Thymus (tissue), 11 donors: ENCODE results near the gene TUSC2. TPM values are rescaled to one million over a fixed set of nuclear protein-coding genes. Genes with fewer than 3 reads are reported as not detected.

ENCODE experiments used
- DNase-seq, 9 donors: peaks; one replicate each; pipeline ENCODE4 v3.0.0-alpha.2; 2013; ENCODE audit warnings: low spot score in 9 of 9, low read depth in 6 of 9, missing footprints in 1 of 9
- H3K27ac ChIP-seq, 2 donors: one replicate each; pipeline ENCODE4 v1.5.1; 2013; ENCODE audit warnings: control low read depth in 1 of 2, low read depth in 1 of 2, low read length in 1 of 2, mild to moderate bottlenecking in 1 of 2, moderate library complexity in 1 of 2
- H3K27me3 ChIP-seq, 2 donors: one replicate each; pipeline ENCODE4 v1.5.1; 2013; ENCODE audit warnings: low read length in 1 of 2; ENCODE audit not compliant: control insufficient read depth in 2 of 2, insufficient read depth in 1 of 2
- H3K36me3 ChIP-seq, 2 donors: one replicate each; pipeline ENCODE4 v1.5.1; 2013; ENCODE audit warnings: low read length in 1 of 2, mild to moderate bottlenecking in 1 of 2, moderate library complexity in 1 of 2; ENCODE audit not compliant: control insufficient read depth in 2 of 2, insufficient read depth in 2 of 2
- H3K4me1 ChIP-seq, 2 donors: one replicate each; pipeline ENCODE4 v1.5.1; 2013; ENCODE audit warnings: low read length in 2 of 2; ENCODE audit not compliant: control insufficient read depth in 2 of 2, insufficient read depth in 2 of 2
- H3K4me3 ChIP-seq, 2 donors: one replicate each; pipeline ENCODE4 v1.5.1; 2013; ENCODE audit warnings: low read length in 2 of 2, control low read depth in 1 of 2, mild to moderate bottlenecking in 1 of 2
- H3K9me3 ChIP-seq, 2 donors: one replicate each; pipeline ENCODE4 v1.5.1; 2013; ENCODE audit warnings: low read length in 1 of 2, mild to moderate bottlenecking in 1 of 2; ENCODE audit not compliant: control insufficient read depth in 2 of 2, insufficient read depth in 1 of 2
- WGBS: extraction: QIAGEN DNeasy Blood & Tissue Kit; methylation state at CpG from one replicate; pipeline ENCODE4 v1.1.7; 2013; 5-methylcytosine and 5-hydroxymethylcytosine counted together
- polyA plus RNA-seq: library from polyadenylated mRNA; stranded (reverse); fragments of 200-250 nt; gene quantifications from one replicate; pipeline ENCODE4 v1.2.3, GENCODE V29; 2013
- total RNA-seq: library from RNA; stranded (reverse); fragments of 120-200 nt; gene quantifications from one replicate; pipeline ENCODE4 v1.2.4, GENCODE V29; 2013
- donor health status: healthy.

The TUSC2 gene
- total and polyA plus RNA-seq, 2 donors, result 23.6 to 27.5 TPM

GRCh38 chr3:50323614-50324199 lies 4.3 kb downstream of the TUSC2 start:
- Histone ChIP-seq H3K36me3 (peaks cover 18 to 20% of the 10 kb centered on the region in 2 donors), H3K27ac (peak overlapping the region in 1 of 2 donors; percentile 37), H3K9me3 (peaks cover 0 to 4% of the 10 kb centered on the region in 2 donors), H3K4me3 (no peak overlapping the region), H3K4me1 (peaks cover 14 to 46% of the 10 kb centered on the region in 2 donors), H3K27me3 (no peaks in the 10 kb centered on the region)
- no peak for DNase-seq
- WGBS, result 82% methylated on average over 5 of the region's 5 CpGs

- Histone ChIP-seq H3K36me3 (peaks cover 18 to 20% of the 10 kb centered on the region in 2 donors), H3K9me3 (peaks cover 0 to 2% of the 10 kb centered on the region in 2 donors), H3K27ac (peak overlapping the region in 1 of 2 donors; percentile 22), H3K4me3 (no peak overlapping the region), H3K4me1 (peaks cover 14 to 40% of the 10 kb centered on the region in 2 donors), H3K27me3 (no peaks in the 10 kb centered on the region)
- WGBS, result 82% methylated on average over 4 of the region's 4 CpGs
- no peak for DNase-seq
These were observed 4.9 kb downstream of the TUSC2 start for GRCh38 chr3:50323092-50323600.

GRCh38 chr3:50322386-50323091 lies 5.5 kb downstream of the TUSC2 start, which contains the start of gene HYAL2:
Gene HYAL2, minus strand, starts transcription at chr3:50322745. Its CDS starts 2,256 bp downstream, at chr3:50320489.
- DNase-seq, result no peak
- peak within 1 kb of the TSS in 1 of 2 donors; percentile 80 for H3K27ac ChIP-seq
- H3K27me3 ChIP-seq, result no peaks in the 10 kb centered on the region
- peaks cover 18 to 20% of the 10 kb centered on the region in 2 donors for H3K36me3 ChIP-seq
- peak within 1 kb of the TSS; percentile 71 to 75 for H3K4me3 ChIP-seq
- peaks cover 14 to 38% of the 10 kb centered on the region in 2 donors for H3K4me1 ChIP-seq
- WGBS, result 83% methylated on average over 31 of the region's 31 CpGs
- H3K9me3 ChIP-seq, result no peaks in the 10 kb centered on the region

GRCh38 chr3:50322115-50322385 lies 6.0 kb downstream of the TUSC2 start:
- no peak overlapping the region for H3K27ac ChIP-seq

GRCh38 chr3:50321336-50322114 lies 6.5 kb downstream of the TUSC2 start:
- Histone ChIP-seq H3K36me3 (peaks cover 18 to 20% of the 10 kb centered on the region in 2 donors), H3K9me3 (no peaks in the 10 kb centered on the region), H3K4me1 (peaks cover 8 to 30% of the 10 kb centered on the region in 2 donors), H3K27ac (peak overlapping the region; percentile 44 to 80), H3K4me3 (peak overlapping the region; percentile 71 to 75), H3K27me3 (no peaks in the 10 kb centered on the region)
- WGBS, result 2% methylated on average over 59 of the region's 59 CpGs
- peak in 7 of 9 donors; percentile 76 to 93 (median 81) for DNase-seq

More at GRCh38 chr3:50322115-50322385, 6.0 kb downstream of the TUSC2 start:
- no peaks in the 10 kb centered on the region for H3K9me3 ChIP-seq
- peaks cover 9 to 33% of the 10 kb centered on the region in 2 donors for H3K4me1 ChIP-seq
- peak overlapping the region; percentile 71 to 75 for H3K4me3 ChIP-seq
- WGBS, result 56% methylated on average over 14 of the region's 14 CpGs
- H3K36me3 ChIP-seq, result peaks cover 18 to 20% of the 10 kb centered on the region in 2 donors
- DNase-seq, result no peak
- H3K27me3 ChIP-seq, result no peaks in the 10 kb centered on the region

GRCh38 chr3:50320853-50321335 lies 7.1 kb downstream of the TUSC2 start:
- Histone ChIP-seq H3K4me1 (peaks cover 8 to 30% of the 10 kb centered on the region in 2 donors), H3K9me3 (no peaks in the 10 kb centered on the region), H3K27ac (peak overlapping the region in 1 of 2 donors; percentile 44), H3K4me3 (peak overlapping the region; percentile 71 to 75), H3K36me3 (peaks cover 13 to 14% of the 10 kb centered on the region in 2 donors), H3K27me3 (no peaks in the 10 kb centered on the region)
- WGBS, result under 1% methylated on average over 45 of the region's 45 CpGs
- DNase-seq, result peak in 6 of 9 donors; percentile 67 to 86 (median 78)

GRCh38 chr3:50319894-50320625 lies 8.0 kb downstream of the TUSC2 start:
- no peak for DNase-seq
- peak overlapping the region; percentile 71 to 75 for H3K4me3 ChIP-seq
- peaks cover 5 to 7% of the 10 kb centered on the region in 2 donors for H3K36me3 ChIP-seq
- H3K4me1 ChIP-seq, result peaks cover 8 to 30% of the 10 kb centered on the region in 2 donors
- 98% methylated on average over 29 of the region's 29 CpGs for WGBS
- H3K9me3 ChIP-seq, result no peaks in the 10 kb centered on the region
- H3K27me3 ChIP-seq, result no peaks in the 10 kb centered on the region
- H3K27ac ChIP-seq, result no peak overlapping the region

- no peak for DNase-seq
- H3K36me3 ChIP-seq, result peaks cover 4 to 6% of the 10 kb centered on the region in 2 donors
These were observed 8.7 kb downstream of the TUSC2 start for GRCh38 chr3:50319181-50319893.

More at GRCh38 chr3:50319181-50319893, 8.7 kb downstream of the TUSC2 start:
- WGBS, result 97% methylated on average over 16 of the region's 16 CpGs
- Histone ChIP-seq H3K4me1 (peaks cover 8 to 29% of the 10 kb centered on the region in 2 donors), H3K4me3 (no peak overlapping the region), H3K27ac (no peak overlapping the region), H3K27me3 (no peaks in the 10 kb centered on the region), H3K9me3 (no peaks in the 10 kb centered on the region)
